HG03565 (cell line): ENCODE results near the gene ABCC2.
A peak's percentile ranks its signal among the peaks of the same experiment; 100 is the strongest.
"Not testable (repeated sequence)": the region's sequence is repeated elsewhere in the genome, so short reads cannot be mapped to it uniquely, and the experiment has no call there.

ENCODE experiments used
- ATAC-seq: cut with Tn5 transposase; IDR thresholded peaks from one replicate; pipeline ENCODE4 v1.9.1; 2021; ENCODE audit warnings: mild to moderate bottlenecking, moderate library complexity; ENCODE audit not compliant: unreplicated experiment

ABCC2 gene

DNA sequence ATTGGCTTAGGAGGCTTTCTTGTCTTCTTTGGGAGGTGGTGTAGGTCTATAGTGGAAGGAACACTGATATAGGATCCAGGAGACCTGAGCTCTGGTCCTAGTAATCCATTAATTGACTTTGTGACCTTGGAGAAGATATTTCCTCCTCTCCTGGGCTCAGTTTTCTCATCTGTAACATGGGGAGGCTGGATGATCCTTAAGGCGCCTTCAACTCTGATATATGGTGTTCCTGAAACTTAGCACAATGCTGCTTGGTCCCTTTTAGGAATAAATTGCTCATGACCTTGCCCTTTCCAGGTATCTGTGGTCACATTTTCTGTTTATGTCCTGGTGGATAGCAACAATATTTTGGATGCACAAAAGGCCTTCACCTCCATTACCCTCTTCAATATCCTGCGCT, 25.3 kb downstream of the ABCC2 start:
- no peak for ATAC-seq

- no peak for ATAC-seq
Measured at GRCh38 chr10:99808270-99808669, 25.8 kb downstream of the ABCC2 start.

GRCh38 chr10:99809481-99809880, 27.0 kb downstream of the ABCC2 start:
- ATAC-seq = no peak

DNA sequence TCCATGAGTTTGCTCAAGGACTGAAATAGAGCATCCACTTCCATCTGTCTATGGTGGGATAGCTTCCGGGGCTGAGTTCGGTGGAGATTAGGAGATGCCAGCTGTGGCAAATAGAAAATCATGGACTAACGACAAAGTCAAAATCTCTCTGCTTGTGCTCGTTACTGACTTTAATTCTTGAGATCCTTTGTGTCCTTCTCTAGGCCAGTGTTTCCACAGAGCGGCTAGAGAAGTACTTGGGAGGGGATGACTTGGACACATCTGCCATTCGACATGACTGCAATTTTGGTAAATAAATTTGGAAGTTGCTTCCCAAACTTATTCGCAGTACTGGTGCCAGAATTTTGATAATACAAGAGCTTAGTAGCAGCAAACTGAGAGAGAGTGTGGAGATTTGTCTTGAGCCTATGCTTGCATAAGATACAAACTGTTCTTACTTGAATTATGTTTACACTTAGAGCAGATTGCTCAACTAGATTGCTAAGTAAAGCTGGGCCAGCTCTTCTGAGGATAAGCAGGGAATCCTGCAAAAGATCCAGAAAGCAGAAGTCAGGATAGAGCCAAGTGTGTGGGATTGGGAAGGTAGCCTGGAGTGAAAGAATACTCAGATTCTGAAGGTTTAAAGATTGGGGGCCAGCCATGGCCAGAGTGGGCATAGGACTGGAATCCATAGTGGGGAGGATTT, 27.6 kb downstream of the ABCC2 start:
- ATAC-seq = no peak

GRCh38 chr10:99812177-99812576, 29.7 kb downstream of the ABCC2 start:
- no peak for ATAC-seq

- ATAC-seq = no peak
Measured at GRCh38 chr10:99814143-99814542, 31.7 kb downstream of the ABCC2 start.

GRCh38 chr10:99815621-99816020, 33.2 kb downstream of the ABCC2 start:
- ATAC-seq = no peak

DNA sequence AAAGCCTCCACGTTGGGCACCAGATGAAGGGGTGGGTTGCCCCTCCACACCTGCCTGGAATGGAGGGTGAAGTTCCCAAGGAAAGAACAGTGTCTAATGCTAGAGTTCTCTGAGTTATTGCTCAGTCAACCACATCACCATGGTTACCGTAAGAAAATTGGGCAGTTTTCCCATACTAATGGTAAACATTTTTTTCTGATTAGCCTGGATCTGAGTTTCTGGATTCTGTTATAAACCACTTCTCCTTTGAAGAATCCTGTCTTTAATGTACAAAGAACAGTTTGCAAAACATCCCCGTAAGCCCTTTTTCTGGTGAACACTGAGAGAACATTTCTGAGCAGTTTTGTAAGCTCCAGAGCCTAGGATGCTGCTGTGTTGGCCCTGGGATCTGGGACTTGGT, 45.5 kb downstream of the ABCC2 start:
- ATAC-seq = no peak

- no peak for ATAC-seq
Measured at GRCh38 chr10:99828464-99828863, 46.0 kb downstream of the ABCC2 start.

GRCh38 chr10:99832439-99832838, 50.0 kb downstream of the ABCC2 start:
- ATAC-seq = no peak

DNA sequence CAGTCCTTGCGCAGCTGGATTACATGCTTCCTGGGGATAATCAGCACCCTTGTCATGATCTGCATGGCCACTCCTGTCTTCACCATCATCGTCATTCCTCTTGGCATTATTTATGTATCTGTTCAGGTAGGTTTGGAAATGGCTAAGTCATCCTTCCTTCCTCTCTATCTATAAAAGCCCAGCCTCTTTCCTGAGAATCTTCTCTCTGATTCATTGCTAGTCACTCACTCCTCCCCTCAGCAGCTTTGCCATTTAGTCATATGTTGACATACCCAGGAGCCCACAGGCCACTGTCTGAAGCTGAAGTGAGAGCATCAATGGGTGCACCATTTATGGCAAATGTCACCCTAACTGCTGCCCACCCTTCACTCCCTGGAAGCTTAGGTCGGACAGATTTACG, 52.0 kb downstream of the ABCC2 start:
- ATAC-seq = no peak

GRCh38 chr10:99835947-99836346, 53.5 kb downstream of the ABCC2 start:
- ATAC-seq = no peak

GRCh38 chr10:99836711-99837110, 54.3 kb downstream of the ABCC2 start:
- ATAC-seq = no peak

DNA sequence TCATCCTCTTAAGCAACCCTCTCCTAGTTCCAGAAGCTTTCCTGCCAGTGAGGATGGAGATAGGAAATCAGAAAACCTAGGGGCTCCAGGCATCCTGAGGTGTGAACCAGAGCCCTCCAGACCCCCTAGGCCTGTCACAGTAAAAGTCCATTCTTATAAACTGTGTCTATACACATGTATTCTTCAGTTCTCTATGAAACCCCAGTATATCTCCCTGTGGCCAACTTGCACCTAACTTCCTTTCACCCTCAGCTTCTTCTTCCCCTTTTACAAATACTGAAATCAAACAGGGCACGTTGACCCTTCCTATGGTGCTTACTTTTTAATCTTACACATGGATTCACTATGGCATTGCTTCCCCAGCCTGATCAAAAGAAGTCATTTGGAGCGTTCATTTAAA, 58.4 kb downstream of the ABCC2 start:
- not testable (repeated sequence) for ATAC-seq

DNA sequence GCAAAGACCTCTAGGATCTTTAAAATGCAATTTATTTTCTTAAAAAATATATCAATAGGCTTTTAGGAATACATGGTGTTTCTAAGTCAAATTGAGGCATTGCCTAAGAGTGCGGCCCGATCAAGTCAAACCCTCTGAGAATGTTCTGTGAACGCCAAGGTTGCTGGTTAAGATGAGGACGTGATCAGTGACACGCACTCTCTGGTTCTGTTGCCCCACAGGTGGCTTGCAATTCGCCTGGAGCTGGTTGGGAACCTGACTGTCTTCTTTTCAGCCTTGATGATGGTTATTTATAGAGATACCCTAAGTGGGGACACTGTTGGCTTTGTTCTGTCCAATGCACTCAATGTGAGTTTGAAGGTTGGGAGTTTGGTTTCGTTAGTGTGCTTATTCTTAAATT, 59.3 kb downstream of the ABCC2 start:
- ATAC-seq = no peak

- no peak for ATAC-seq
Measured at GRCh38 chr10:99843310-99843709, 60.9 kb downstream of the ABCC2 start.

DNA sequence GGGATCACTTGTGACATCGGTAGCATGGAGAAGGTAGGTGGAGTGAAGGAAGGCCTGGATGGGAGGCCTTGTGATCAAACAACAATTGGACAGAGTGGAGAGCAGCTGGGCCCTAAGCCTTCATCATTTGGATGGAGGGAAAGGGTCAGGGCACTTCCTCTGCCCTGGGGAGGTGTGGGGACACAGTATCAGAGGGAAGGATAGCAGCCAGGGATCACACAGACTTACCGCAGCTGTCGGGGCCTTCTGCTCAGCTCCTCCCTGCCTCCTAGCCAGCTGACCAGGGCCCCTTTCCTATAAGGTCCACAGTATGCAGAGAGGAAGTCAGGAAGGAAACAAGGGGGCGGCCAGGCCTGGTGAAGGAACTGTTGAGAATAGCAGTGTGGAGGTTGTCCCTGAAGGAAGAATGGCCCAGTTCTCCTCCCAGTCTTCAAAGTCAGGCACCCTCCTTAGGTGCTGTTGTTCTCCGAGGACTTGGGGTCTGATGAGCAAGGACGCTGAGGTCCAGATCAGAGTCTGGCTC, 62.1 kb downstream of the ABCC2 start:
- ATAC-seq = no peak

DNA sequence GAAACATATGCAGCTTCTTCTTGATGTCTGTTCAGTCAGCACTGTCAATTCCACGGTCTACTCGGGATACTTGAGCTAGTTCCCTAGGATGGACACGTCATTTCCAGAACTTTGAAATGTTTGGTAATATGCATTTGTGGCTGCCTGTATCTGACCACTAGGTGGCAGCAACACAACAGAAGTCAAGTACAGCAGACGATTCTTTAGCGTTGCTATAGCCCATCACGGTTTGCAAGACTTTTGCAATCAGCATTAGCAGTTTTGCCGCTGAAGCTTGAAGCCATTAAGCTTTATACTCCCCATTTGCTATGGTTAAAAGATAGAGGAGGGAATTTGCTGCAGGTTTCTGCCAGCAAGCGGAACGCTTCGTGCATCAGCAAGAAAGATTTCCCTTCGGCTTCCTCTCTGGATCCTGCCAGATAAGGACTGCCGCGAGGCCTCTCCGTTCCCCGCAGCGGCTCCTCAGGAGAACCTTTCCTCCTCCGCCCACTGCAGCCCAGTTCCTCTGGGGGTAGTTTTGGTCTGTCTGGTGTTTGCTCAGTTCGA, 63.5 kb downstream of the ABCC2 start:
- ATAC-seq = peak; percentile 76

GRCh38 chr10:99849057-99849456, 66.6 kb downstream of the ABCC2 start:
- no peak for ATAC-seq

DNA sequence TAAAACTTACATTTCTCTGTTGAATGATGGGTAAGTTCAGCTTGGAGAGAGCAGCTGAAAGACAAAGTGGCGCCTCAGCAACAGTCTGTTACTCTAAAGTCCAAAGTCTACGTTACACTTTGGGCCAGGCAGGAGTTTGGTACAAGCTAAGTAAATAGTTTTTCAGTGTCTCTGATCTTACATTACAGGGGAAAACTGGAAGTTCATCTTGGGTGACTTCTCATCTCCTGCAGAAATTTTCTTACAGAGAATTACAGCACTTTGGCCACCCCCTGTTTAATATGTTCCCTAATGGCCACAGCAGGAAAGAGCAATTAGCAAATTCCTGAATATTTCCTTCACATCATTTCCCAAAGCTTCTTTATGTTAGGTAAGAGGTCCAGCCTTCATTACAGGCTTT, 67.1 kb downstream of the ABCC2 start:
- no peak for ATAC-seq

- no peak for ATAC-seq
Measured at GRCh38 chr10:99850021-99850766, 67.8 kb downstream of the ABCC2 start.

DNA sequence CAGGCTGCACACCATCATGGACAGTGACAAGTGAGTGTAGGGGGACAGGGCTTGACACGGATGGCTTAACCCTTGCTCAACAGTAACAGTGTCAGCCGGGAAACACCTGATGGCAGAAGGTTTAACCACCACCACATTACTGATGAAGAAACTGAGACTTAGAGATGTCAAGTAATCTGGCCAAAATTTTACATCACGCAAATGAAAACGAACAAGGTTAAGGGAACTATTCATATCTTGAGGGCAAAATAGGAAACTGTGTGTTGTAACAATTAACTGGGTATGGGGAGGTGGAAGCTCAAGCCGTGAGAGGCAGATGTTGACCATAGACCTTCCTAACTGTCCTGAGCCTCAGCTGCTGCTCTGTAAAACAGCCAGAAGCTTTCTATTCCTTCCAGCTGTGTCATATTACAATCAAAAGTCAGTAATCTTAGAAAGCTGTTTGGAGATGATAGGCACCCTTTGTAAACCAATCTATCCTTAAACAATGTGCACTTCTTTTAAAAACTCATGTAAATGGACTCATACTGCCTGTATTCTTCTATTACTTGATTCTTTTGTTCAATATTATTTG, 68.4 kb downstream of the ABCC2 start:
- ATAC-seq = no peak
